Prostate gland (tissue), 2 donors: Measurements from ENCODE around the gene VAMP2. TPM values are rescaled to one million over a fixed set of nuclear protein-coding genes. Genes with fewer than 3 reads are reported as not detected.
A peak's percentile ranks its signal among the peaks of the same experiment; 100 is the strongest.

Experiments
- DNase-seq: peaks from one replicate; pipeline ENCODE4 v3.0.0-alpha.2; 2019; ENCODE audit warnings: low spot score
- H3K27ac ChIP-seq, 2 donors: fragments of 200-600 bp; sonication (generic); 2 replicates each; pipeline ENCODE4 v1.5.1; 2017 to 2019
- H3K27me3 ChIP-seq: fragments of 200-600 bp; sonication (generic); replicated peaks from 2 replicates; pipeline ENCODE4 v1.5.1; 2019; ENCODE audit not compliant: insufficient read depth
- H3K36me3 ChIP-seq, 2 donors: fragments of 200-600 bp; sonication (generic); 1 replicate in 1 of 2; 2 replicates in 1 of 2; pipeline versions ENCODE4 v1.5.1 to v1.8.1; 2017 to 2019
- H3K4me1 ChIP-seq: fragments of 200-600 bp; sonication (generic); replicated peaks from 2 replicates; pipeline ENCODE4 v1.5.1; 2019
- H3K4me3 ChIP-seq, 2 donors: fragments of 200-600 bp; sonication (generic); 2 replicates each; pipeline ENCODE4 v1.5.1; 2017 to 2019
- H3K9me3 ChIP-seq: fragments of 200-600 bp; sonication (generic); 2 replicates; pipeline ENCODE4 v1.5.1; 2017
- POLR2A ChIP-seq: fragments of 450-650 bp; IDR thresholded peaks from one replicate; pipeline ENCODE4 v1.6.1; 2016; ENCODE audit warnings: antibody characterized with exemption, mild to moderate bottlenecking
- POLR2AphosphoS5 ChIP-seq: sonication (generic); formaldehyde crosslinking; IDR thresholded peaks from one replicate; pipeline ENCODE4 v1.6.1; 2017; ENCODE audit warnings: antibody characterized with exemption
- WGBS: methylation state at CpG from one replicate; pipeline ENCODE4 v1.1.5; 2018; 5-methylcytosine and 5-hydroxymethylcytosine counted together
- intact Hi-C: fragments of 100-400 bp; cut with DNase I; formaldehyde crosslinking; loops from one replicate; pipeline ENCODE4 v1.14.2; 2022
- total RNA-seq, 2 donors: library from RNA; depleted of rRNA; stranded (reverse); fragments of >200 nt; gene quantifications; one replicate each; pipeline ENCODE4 v1.1.0, GENCODE V29; 2016
- TF ChIP-seq, protein P1 (sequence below), 4 experiments: fragments of 200-600 bp in 2 of 4; fragments of 450-650 bp in 2 of 4; sonication (generic) in 2 of 4; IDR thresholded peaks; 1 replicate in 3 of 4; 2 replicates in 1 of 4; pipeline ENCODE4 v1.5.1; 2016 to 2019; ENCODE audit warnings: antibody characterized with exemption in 4 of 4, mild to moderate bottlenecking in 2 of 4, moderate library complexity in 2 of 4

The VAMP2 gene
- total RNA-seq, 2 donors from 2014 or later, result 34.2 to 65.2 TPM

DNA sequence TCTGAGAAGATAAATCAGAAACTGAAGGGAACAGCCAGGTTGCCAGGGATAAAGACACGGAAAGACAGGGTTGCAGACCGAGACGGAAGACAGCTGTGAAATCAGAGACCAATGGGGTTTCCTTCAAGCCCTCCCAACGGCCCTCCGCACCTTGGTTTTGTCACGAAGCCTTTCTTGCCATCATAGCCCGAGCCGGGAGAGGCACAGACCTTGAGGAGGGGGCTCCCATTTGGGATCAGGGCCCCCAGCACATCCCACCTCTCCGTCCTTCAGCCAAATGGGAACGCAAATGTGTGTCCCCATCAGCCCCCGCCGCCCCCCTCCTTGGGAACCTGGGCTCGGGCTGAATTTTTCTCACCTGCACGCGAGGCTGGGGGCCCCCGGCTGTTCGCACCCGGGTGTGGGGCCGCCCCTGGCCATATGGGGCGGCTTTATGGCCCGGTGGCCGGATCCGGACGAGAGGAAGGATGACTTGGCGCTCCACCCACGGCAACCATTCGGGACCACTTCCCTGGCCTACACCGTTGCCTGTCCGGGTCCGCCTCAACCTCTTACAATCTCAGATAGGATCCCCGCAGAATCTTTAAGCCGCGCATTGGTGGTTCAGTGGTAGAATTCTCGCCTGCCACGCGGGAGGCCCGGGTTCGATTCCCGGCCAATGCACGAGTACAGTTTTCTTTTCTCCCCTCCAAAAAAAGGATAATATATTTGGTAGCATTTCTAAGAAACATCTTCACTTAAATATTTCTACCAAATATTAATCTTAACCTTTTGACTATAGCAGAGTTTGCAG, 37.4 kb downstream of the VAMP2 start:
- Histone ChIP-seq H3K4me3 (peak overlapping the region; percentile 51 to 65), H3K36me3 (no peaks in the 10 kb centered on the region), H3K27ac (peak overlapping the region; percentile 84 to 87), H3K27me3 (no peaks in the 10 kb centered on the region), H3K4me1 (peaks cover 4% of the 10 kb centered on the region), H3K9me3 (no peaks in the 10 kb centered on the region)
- WGBS, result 1% methylated on average over 31 of the region's 40 CpGs
- peak; percentile 80 for DNase-seq
- TF ChIP-seq POLR2AphosphoS5, result peak; percentile 84
- TF ChIP-seq, protein P1, sequence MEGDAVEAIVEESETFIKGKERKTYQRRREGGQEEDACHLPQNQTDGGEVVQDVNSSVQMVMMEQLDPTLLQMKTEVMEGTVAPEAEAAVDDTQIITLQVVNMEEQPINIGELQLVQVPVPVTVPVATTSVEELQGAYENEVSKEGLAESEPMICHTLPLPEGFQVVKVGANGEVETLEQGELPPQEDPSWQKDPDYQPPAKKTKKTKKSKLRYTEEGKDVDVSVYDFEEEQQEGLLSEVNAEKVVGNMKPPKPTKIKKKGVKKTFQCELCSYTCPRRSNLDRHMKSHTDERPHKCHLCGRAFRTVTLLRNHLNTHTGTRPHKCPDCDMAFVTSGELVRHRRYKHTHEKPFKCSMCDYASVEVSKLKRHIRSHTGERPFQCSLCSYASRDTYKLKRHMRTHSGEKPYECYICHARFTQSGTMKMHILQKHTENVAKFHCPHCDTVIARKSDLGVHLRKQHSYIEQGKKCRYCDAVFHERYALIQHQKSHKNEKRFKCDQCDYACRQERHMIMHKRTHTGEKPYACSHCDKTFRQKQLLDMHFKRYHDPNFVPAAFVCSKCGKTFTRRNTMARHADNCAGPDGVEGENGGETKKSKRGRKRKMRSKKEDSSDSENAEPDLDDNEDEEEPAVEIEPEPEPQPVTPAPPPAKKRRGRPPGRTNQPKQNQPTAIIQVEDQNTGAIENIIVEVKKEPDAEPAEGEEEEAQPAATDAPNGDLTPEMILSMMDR (IDR thresholded peaks at IDR 0.05), result no peak
- intact Hi-C loops, result no loop called here

DNA sequence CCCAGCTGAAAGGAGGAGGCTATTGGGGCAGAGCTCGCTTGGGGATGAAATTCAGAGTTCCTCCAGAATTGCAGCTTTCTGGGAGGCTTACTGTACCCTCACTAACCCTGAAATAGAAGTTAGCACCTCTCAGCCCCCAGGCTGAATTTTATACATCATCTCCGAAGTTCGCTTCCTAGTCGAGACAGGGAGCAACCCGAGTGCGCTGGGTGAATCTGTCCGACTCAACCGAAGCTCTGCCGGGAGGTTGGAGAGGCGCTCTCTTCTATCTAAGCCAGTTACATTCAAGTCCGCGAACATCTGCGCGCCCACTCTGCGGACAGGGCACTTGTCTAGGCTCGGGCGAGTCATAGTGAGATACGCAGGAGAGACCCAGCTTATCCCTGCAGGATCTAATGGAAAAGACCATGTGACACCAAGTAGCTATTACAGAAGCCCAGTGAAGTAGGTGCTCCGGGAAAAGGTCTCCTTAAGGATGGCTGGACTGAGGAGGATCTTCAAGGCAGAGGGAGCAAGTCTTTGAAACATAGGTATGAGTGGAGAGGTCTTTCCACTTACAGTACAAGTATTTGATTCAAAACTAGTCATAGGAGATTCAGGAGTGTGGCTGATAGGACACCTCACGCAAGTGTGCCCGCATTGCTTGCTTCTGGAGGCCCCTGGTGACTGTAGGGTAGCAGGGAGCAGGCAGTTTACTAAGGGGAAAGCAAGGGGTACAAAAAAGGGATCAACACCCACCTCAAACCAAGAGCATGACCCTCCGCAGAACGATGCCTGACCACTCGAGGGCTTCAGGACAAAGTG, 38.2 kb downstream of the VAMP2 start:
- 6% methylated on average over 24 of the region's 24 CpGs for WGBS
- intact Hi-C loops, result loop anchor here (5.0 kb wide), 1 partner anchor 63 kb away; no protein-coding TSS in a partner anchor

DNA sequence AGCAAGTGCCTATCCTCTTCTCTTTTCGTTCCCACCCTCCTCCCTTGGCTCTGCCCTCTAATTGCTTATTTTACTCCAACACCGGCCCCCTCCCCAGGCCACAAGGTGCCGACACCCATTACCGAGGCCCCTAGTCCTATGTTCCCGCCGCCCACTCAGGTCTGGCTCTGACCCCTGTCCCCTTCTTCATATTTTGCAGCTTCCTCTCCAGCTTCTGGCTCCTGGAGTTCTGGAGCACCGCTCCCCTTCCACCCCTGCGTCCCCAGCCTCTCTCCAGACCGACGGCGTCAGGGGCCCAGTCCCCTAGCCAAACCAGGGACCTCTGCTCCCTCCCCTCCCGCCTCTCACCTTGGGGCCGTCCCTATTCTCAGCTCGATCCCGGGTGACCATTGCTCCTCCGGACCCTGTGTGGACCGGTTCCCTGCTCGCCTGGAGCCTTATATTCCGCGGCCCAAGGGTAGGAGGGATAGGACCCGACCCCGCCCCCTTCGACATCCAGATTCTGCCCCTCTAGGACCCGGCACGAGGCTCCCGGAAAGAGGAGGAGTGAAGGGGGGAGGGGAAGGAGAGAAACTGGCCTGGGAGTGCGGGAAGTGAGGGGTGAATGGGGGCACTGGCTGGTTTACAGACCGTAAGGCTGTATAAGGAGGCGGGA, 38.9 kb downstream of the VAMP2 start, which contains the start of gene HES7:
Gene HES7 (minus strand): TSS at position 412 of the 655 bp plus-strand sequence. CDS start 22 bp downstream, at position 390.
- peaks cover 4% of the 10 kb centered on the region for H3K4me1 ChIP-seq
- no peak within 1 kb of the TSS for H3K27ac ChIP-seq

More for the DNA sequence above, 38.2 kb downstream of the VAMP2 start:
- no peaks in the 10 kb centered on the region for H3K27me3 ChIP-seq
- H3K27ac ChIP-seq, result no peak overlapping the region
- H3K9me3 ChIP-seq, result no peaks in the 10 kb centered on the region
- no peak overlapping the region for H3K4me3 ChIP-seq
- peaks cover 4% of the 10 kb centered on the region for H3K4me1 ChIP-seq
- TF ChIP-seq POLR2A (no peak), POLR2AphosphoS5 (no peak)
- TF ChIP-seq, protein P1 (IDR thresholded peaks at IDR 0.05), result no peak
- DNase-seq, result no peak
- H3K36me3 ChIP-seq, result no peaks in the 10 kb centered on the region

DNA sequence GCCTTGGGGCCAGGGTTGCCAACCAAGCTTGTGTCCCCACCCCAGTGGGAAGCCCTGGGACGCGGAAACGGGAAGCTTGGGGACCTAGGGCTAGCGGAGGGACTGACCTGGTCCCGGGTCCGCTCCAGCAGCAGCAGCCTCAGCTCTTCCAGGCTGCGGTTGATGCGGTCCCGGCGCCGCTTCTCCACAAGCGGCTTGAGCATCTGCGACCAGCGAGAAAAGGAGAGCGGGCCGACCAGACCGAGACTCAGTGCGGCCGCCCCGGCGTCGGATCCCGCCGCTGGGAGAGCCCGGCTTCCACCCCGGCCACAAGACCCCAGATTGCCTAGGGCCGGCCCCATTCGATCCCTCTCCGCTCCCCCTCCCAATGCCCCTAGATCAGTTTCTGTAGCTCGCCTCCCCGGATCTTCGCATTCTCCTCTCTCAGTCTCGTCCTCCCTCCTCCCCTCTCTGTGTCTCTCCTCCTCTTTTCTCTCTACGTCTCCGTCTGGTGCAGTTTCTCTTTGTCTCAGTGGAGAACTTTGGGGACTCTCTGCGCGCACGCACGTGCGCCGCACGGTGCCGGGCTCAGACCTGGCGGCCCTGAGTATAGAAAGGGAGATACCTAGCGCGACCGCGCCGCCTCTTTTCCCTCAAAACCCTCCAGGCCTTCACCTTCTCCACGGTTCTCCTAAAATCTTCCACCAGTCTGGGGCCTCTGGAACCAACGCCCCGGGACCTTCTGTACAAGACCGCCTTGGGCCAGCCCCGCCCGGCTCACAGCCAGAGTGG, 39.6 kb downstream of the VAMP2 start:
- TF ChIP-seq POLR2A (no peak), POLR2AphosphoS5 (peak; percentile 7)
- TF ChIP-seq, protein P1 (IDR thresholded peaks at IDR 0.05), result no peak
- H3K27ac ChIP-seq, result no peak overlapping the region
- peak overlapping the region; percentile 29 to 41 for H3K4me3 ChIP-seq
- H3K9me3 ChIP-seq, result no peaks in the 10 kb centered on the region
- H3K4me1 ChIP-seq, result peaks cover 9% of the 10 kb centered on the region
- 2% methylated on average over 52 of the region's 55 CpGs for WGBS
- no peaks in the 10 kb centered on the region for H3K27me3 ChIP-seq
- intact Hi-C loops, result loop anchor here (5.0 kb wide), 1 partner anchor 64 kb away; no protein-coding TSS in a partner anchor
- no peaks in the 10 kb centered on the region for H3K36me3 ChIP-seq
- DNase-seq, result no peak

More for the DNA sequence above, 38.9 kb downstream of the VAMP2 start, which contains the start of gene HES7:
- Histone ChIP-seq H3K27me3 (no peaks in the 10 kb centered on the region), H3K4me3 (peak within 1 kb of the TSS; percentile 29 to 41), H3K36me3 (no peaks in the 10 kb centered on the region), H3K9me3 (no peaks in the 10 kb centered on the region)
- intact Hi-C loops, result loop anchor here (5.0 kb wide), 1 partner anchor 63 kb away; no protein-coding TSS in a partner anchor
- no peak for DNase-seq
- 1% methylated on average over 29 of the region's 29 CpGs for WGBS
- TF ChIP-seq POLR2A (no peak), POLR2AphosphoS5 (no peak)
- TF ChIP-seq, protein P1 (IDR thresholded peaks at IDR 0.05), result no peak
